Mesodermal cell (in vitro differentiated cells): ENCODE data around the gene MAP4.
A peak's percentile ranks its signal among the peaks of the same experiment; 100 is the strongest.

Source experiments
- H3K27ac ChIP-seq: 2 replicates; pipeline ENCODE4 v1.7.0; 2013; ENCODE audit warnings: mild to moderate bottlenecking, low read depth, low read length, moderate library complexity; ENCODE audit not compliant: severe bottlenecking
- H3K36me3 ChIP-seq: 2 replicates; pipeline ENCODE4 v1.7.1; 2013; ENCODE audit warnings: mild to moderate bottlenecking, low read length, moderate library complexity; ENCODE audit not compliant: control insufficient read depth, insufficient read depth
- H3K4me1 ChIP-seq: one replicate; pipeline ENCODE4 v1.7.1; 2013; ENCODE audit warnings: mild to moderate bottlenecking, low read length; ENCODE audit not compliant: insufficient read depth, control insufficient read depth, poor library complexity, severe bottlenecking
- H3K4me3 ChIP-seq: 2 replicates; pipeline ENCODE4 v1.7.0; 2013; ENCODE audit warnings: low read length, control low read depth, mild to moderate bottlenecking; ENCODE audit not compliant: insufficient read depth, poor library complexity, severe bottlenecking; ENCODE audit errors: extremely low read depth
- H3K9me3 ChIP-seq: 2 replicates; pipeline ENCODE4 v1.7.1; 2013; ENCODE audit warnings: mild to moderate bottlenecking, low read length, moderate library complexity; ENCODE audit not compliant: control insufficient read depth
- WGBS, 2 experiments: methylation state at CpG; one replicate each; pipeline ENCODE4 v1.1.5; 2013; ENCODE audit warnings: missing lambda C conversion rate in 2 of 2; ENCODE audit not compliant: insufficient coverage in 2 of 2; 5-methylcytosine and 5-hydroxymethylcytosine counted together

The MAP4 gene

DNA sequence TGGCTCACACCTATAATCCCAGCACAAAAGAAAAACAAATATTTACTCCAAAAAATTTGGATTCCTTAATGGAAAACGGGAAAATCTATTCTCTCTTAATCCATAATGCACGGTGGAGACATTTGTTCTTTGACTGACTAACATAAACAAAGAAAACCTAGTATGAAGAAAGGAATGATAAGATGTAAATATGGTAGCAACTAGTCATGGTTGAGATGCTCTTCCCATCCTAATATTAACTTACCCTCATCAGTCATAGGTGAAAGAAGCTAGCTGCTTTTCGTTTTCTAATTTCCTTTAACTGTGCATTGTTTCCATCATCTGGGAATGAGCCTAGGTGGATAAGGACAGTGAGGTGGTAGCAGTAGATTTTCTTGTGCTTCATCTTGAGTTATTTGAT is 22.0 kb downstream of the MAP4 start:
- H3K4me3 ChIP-seq: no peak overlapping the region
- no CpG with 5 or more reads among the region's 3 CpGs for WGBS, 2 experiments
- no peak overlapping the region for H3K27ac ChIP-seq
- H3K36me3 ChIP-seq: peaks cover 51% of the 10 kb centered on the region
- peaks cover 9% of the 10 kb centered on the region for H3K4me1 ChIP-seq
- H3K9me3 ChIP-seq: no peaks in the 10 kb centered on the region

DNA sequence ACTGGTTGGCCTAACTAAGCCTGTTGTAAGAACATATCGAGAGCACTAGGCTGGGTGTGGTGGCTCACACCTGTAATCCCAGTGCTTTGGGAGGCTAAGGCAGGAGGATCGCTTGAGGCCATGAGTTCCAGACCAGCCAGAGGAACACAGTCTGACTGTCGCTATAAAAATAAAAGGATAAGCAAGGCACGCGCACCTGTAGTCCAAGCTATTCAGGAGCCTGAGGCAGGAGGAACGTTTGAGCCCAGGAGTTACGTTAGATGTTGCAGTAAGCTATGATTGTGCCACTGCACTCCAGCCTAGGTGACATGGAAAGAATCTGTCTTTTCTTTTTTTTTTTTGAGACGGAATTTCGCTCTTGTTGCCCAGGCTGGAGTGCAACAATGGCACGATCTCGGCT is 24.9 kb downstream of the MAP4 start:
- no peaks in the 10 kb centered on the region for H3K4me1 ChIP-seq
- H3K9me3 ChIP-seq: no peaks in the 10 kb centered on the region
- H3K27ac ChIP-seq: no peak overlapping the region
- H3K4me3 ChIP-seq: no peak overlapping the region
- H3K36me3 ChIP-seq: peaks cover 60% of the 10 kb centered on the region
- WGBS, 2 experiments: 95% methylated on average over 9 to 11 of the region's 11 CpGs

DNA sequence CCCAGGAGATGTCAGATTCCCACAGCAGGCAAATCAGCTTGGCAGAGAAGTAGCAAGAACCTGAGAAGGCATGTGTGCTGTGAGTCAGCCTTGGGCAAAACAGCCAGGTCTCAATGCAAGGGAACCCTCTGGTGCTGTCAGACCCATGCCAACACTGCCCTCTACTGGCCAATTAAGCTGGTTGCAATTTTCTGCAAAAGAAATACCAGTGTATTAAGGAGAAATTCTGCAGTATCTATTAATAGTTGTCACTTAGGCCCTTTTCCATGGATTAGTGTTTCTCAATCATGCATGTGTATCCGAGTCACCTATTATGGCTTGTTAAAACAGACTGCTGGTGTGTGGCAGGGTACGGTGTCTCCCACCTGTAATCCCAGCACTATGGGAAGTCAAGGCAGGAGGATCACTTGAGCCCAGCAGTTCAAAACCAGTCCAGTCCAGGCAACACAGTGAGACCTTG is 26.2 kb downstream of the MAP4 start:
- H3K9me3 ChIP-seq: no peaks in the 10 kb centered on the region
- H3K27ac ChIP-seq: no peak overlapping the region
- 44 to 67% methylated on average over 2 of the region's 2 CpGs for WGBS, 2 experiments
- H3K4me1 ChIP-seq: no peaks in the 10 kb centered on the region
- peaks cover 57% of the 10 kb centered on the region for H3K36me3 ChIP-seq
- no peak overlapping the region for H3K4me3 ChIP-seq

DNA sequence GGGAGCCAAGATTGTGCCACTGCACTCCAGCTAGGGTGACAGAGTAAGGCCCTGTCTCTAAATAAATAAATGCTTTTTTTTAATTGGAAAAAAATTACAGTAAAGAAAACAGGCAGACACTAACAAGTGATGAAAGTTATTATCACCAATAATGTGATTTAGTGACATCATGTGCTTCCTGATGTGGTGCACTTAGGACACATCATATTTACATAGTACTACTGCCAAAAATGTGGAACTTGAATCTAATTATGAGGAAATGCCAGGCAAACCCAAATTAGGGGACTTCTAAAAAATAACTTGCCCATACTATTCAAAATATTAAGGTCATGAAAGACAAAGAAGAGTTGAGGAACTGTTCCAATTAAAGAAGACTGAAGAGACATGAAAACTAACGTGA is 30.8 kb downstream of the MAP4 start:
- Histone ChIP-seq H3K27ac (no peak overlapping the region), H3K4me1 (peaks cover 6% of the 10 kb centered on the region), H3K9me3 (no peaks in the 10 kb centered on the region), H3K4me3 (no peak overlapping the region), H3K36me3 (peaks cover 30% of the 10 kb centered on the region)
- WGBS, 2 experiments: 79 to 100% methylated on average over 1 of the region's 1 CpG

DNA sequence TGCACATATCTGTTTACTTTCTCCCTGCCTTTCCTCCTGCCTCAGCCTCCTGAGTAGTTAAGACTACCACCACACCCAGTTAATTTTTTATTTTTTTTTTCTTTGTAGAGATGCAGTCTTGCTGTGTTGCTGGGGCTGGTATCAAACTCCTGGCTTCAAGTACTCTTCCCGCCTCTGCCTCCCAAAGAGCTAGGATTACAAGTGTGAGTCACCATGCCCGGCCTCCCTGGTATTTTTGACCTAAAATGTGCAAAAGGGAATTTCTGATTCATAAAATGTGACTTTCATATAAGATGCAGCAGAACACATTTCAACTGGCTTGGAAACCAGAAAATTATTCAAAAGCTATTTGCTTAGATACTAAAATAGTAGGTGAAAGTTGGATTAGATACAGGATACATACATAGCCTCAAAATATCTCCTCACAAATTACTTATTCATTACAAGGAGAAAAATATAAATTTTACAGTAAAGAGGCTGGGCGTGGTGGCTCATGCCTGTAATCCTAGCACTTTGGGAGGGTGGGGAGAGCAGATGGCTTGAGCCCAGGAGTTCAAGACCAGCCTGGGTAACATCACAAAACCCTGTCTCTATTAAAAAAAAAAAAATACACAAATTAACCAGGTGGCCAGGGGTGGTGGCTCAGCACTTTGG is 32.0 kb downstream of the MAP4 start:
- Histone ChIP-seq H3K4me1 (peaks cover 6% of the 10 kb centered on the region), H3K4me3 (no peak overlapping the region)
- 80% methylated on average over 1 of the region's 3 CpGs; no CpG with 5 or more reads in 1 of the 2 experiments for WGBS, 2 experiments

DNA sequence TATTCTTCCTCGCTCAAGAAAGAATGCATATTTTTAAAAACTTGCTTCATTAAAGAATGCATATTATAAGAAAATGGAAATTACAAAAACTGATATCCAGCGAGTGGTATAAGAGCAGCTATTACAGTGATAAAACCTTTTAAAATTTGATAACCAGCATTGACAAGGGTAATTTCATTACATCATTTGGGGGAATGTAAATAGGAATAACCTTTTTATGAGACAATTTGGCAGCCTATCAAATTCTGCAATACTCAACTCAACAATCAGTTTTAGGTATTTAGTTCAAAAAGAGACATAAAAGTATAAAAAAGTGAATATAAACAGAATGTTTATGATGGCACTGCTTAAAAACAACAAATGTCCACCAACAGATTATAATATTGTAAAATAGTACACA is 35.4 kb downstream of the MAP4 start:
- Histone ChIP-seq H3K27ac (no peak overlapping the region), H3K36me3 (peaks cover 19% of the 10 kb centered on the region), H3K4me3 (no peak overlapping the region), H3K4me1 (peaks cover 6% of the 10 kb centered on the region), H3K9me3 (no peaks in the 10 kb centered on the region)
- no CpG with 5 or more reads among the region's 2 CpGs for WGBS, 2 experiments

More for the DNA sequence above, 32.0 kb downstream of the MAP4 start:
- Histone ChIP-seq H3K27ac (peak overlapping the region; percentile 23), H3K9me3 (no peaks in the 10 kb centered on the region), H3K36me3 (peaks cover 30% of the 10 kb centered on the region)

DNA sequence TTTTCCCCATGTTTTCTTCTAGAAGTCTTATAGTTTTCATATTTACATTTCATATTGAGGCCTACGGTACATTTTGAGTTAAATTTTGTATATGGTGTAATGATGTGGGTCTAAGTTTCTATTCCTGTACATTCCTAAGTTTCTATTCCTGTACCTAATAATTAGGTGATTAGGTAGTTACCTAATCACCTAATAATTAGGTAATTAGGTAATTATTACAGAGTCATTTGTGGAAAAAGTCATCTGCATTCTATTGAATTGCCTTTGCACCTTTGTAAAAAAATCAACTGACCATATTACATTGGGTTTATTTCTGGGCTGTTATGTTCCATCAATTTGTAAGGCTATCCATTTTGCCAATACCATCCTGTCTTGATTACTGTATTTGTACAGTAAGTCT is 37.1 kb downstream of the MAP4 start:
- Histone ChIP-seq H3K4me1 (peaks cover 5% of the 10 kb centered on the region), H3K9me3 (no peaks in the 10 kb centered on the region), H3K36me3 (peaks cover 25% of the 10 kb centered on the region), H3K4me3 (no peak overlapping the region), H3K27ac (no peak overlapping the region)
- no CpG with 5 or more reads among the region's 1 CpG for WGBS, 2 experiments

DNA sequence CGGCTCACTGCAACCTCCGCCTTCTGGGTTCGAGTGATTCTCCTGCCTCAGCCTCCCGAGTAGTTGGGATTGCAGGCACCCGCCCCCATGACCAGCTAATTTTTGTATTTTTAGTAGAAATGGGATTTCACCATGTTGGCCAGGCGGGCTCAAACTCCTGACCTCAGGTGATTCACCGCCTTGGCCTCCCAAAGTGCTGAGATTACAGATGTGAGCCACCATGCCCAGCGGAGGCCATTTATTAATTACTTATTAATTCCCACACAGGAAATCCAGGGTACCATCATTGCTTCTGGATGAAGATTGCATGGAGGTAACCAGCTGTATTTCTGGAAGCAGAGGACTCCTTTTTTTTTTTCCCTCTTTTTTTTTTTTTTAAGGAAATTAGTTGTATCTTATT is 37.8 kb downstream of the MAP4 start:
- peaks cover 29% of the 10 kb centered on the region for H3K36me3 ChIP-seq
- WGBS, 2 experiments: 86 to 96% methylated on average over 6 of the region's 8 CpGs
- H3K9me3 ChIP-seq: no peaks in the 10 kb centered on the region
- no peaks in the 10 kb centered on the region for H3K4me1 ChIP-seq
- H3K27ac ChIP-seq: no peak overlapping the region
- no peak overlapping the region for H3K4me3 ChIP-seq

DNA sequence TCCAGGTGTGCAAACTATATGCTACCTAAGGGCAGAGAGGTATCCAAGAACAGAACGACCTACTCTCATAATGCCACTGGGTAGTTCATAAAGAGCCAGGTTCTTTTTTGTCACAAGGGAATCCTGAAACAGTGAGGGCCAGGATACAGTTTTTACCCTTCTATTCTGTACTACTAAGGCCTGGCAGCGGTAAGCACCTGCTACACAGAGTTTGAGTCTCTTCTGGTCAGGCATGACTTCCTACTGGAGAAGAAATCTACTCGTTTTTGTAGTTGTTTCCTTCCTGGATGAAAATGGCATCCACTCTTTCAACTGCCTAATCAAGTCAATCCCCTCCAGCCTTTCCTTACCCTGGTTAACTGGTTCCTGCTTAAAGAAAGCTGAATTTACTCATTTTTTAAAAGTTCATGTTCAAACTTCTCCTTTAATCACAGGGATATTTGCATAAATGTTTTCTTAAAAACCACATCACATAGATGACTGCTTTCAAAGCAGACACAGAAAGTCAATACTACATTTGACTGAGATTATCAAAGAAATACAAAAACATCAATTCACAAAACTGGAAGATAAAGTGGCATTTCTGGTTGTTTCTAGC is 40.0 kb downstream of the MAP4 start:
- Histone ChIP-seq H3K36me3 (peaks cover 40% of the 10 kb centered on the region), H3K9me3 (no peaks in the 10 kb centered on the region), H3K27ac (no peak overlapping the region), H3K4me3 (no peak overlapping the region), H3K4me1 (no peaks in the 10 kb centered on the region)
- WGBS, 2 experiments: 79 to 94% methylated on average over 2 to 3 of the region's 3 CpGs

DNA sequence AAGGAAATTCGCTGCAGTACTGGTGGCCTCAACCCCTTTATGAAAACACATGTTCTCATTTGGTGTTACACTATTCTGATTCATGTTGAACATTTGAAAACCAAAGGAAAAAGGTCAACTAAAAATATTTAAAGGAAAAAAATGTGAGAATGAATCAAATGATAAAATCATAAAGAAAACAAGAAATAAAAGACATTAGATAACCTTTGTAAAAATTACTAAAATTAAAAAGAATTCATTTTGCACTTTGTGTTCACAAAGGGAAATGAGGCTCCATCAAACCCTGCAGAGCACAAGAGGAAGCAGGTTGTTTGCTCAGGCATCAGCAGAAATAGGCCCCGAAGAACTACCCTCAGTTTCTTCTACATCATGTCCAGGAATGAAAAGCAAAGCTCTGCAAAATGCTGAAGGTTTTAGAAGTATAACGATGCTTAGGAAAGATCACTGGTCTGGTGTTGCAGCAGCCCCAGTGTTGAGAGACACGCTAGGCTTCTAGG is 41.2 kb downstream of the MAP4 start:
- H3K9me3 ChIP-seq: no peaks in the 10 kb centered on the region
- H3K4me1 ChIP-seq: no peaks in the 10 kb centered on the region
- no peak overlapping the region for H3K27ac ChIP-seq
- no peak overlapping the region for H3K4me3 ChIP-seq
- H3K36me3 ChIP-seq: peaks cover 46% of the 10 kb centered on the region
- WGBS, 2 experiments: 93 to 96% methylated on average over 3 of the region's 4 CpGs

DNA sequence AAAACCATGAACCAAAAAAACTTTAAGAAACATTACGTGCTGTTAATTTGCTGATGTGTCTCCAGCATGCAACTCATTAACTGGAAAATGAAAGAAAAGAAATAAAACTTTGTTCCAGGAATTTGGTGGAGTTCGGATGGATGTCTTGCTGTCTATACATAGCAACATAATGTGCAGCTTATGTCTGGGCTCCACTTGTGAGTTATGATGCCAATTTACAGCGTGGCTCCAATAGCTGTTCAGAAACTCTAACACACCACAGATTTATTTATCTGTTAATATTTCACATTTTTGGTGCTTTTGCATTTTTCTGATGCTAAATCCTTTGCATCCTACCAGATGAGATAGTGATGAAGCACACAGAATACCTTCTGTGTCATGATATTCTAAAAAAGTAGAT is 45.1 kb downstream of the MAP4 start:
- Histone ChIP-seq H3K4me3 (no peak overlapping the region), H3K36me3 (peaks cover 41% of the 10 kb centered on the region), H3K27ac (no peak overlapping the region), H3K9me3 (no peaks in the 10 kb centered on the region), H3K4me1 (no peaks in the 10 kb centered on the region)
- WGBS, 2 experiments: 100% methylated on average over 1 of the region's 3 CpGs; no CpG with 5 or more reads in 1 of the 2 experiments
